HEK293 (cell line): Measurements from ENCODE around the gene DIRAS1.

Experiments used
- CTCF ChIA-PET: fragments of 350-600 bp; formaldehyde crosslinking; extraction: SDS; loops from one replicate; lab custom pipeline; 2021; ENCODE audit warnings: antibody characterized with exemption; lab: Yijun Ruan, JAX
- POLR2A ChIA-PET: fragments of 300-600 bp; formaldehyde crosslinking; extraction: SDS; loops from one replicate; lab custom pipeline; 2020; ENCODE audit warnings: antibody characterized with exemption, inconsistent platforms; lab: Yijun Ruan, JAX
- H3K27ac ChIP-seq: fragments of 200-500 bp; sonication (Bioruptor generic); 2 replicates; pipeline ENCODE4 v1.5.1; 2014; ENCODE audit warnings: low read depth, low read length, control low read depth, inconsistent platforms; ENCODE audit errors: extremely low read depth
- H3K36me3 ChIP-seq, 2 experiments: fragments of 200-500 bp in 1 of 2; sonication (Bioruptor generic) in 1 of 2; 1 replicate in 1 of 2; 2 replicates in 1 of 2; pipeline ENCODE4 v1.5.1; 2014 to 2017; ENCODE audit warnings: inconsistent platforms in 2 of 2, low read length in 2 of 2; ENCODE audit not compliant: control insufficient read depth in 2 of 2, insufficient read depth in 1 of 2
- H3K4me1 ChIP-seq: fragments of 200-500 bp; sonication (Bioruptor generic); 2 replicates; pipeline ENCODE4 v1.5.1; 2014; ENCODE audit warnings: mild to moderate bottlenecking, low read length, inconsistent platforms; ENCODE audit not compliant: control insufficient read depth, insufficient read depth
- H3K4me3 ChIP-seq: 2 replicates; pipeline ENCODE4 v1.5.1; 2011; ENCODE audit warnings: low read depth, mild to moderate bottlenecking, control low read depth, low read length, moderate library complexity
- H3K9me3 ChIP-seq: fragments of 200-500 bp; sonication (Bioruptor generic); 2 replicates; pipeline ENCODE4 v1.5.1; 2014; ENCODE audit warnings: low read depth, low read length, inconsistent platforms; ENCODE audit not compliant: control insufficient read depth, insufficient read depth
- HIC1 ChIP-seq: fragments of 450-650 bp; formaldehyde crosslinking; IDR thresholded peaks from 2 replicates; pipeline ENCODE4 v1.5.1; 2016; ENCODE audit warnings: missing biosample characterization, missing genetic modification characterization
- MYNN ChIP-seq: fragments of 450-650 bp; formaldehyde crosslinking; IDR thresholded peaks from 2 replicates; pipeline ENCODE4 v1.5.1; 2016; ENCODE audit warnings: missing biosample characterization, missing genetic modification characterization, borderline replicate concordance
- PATZ1 ChIP-seq: fragments of 450-650 bp; formaldehyde crosslinking; IDR thresholded peaks from 2 replicates; pipeline ENCODE4 v1.5.1; 2016; ENCODE audit warnings: missing biosample characterization, missing genetic modification characterization
- ZEB2 ChIP-seq: fragments of 450-650 bp; formaldehyde crosslinking; IDR thresholded peaks from 2 replicates; pipeline ENCODE4 v1.5.1; 2016; ENCODE audit warnings: missing biosample characterization, missing genetic modification characterization
- ZFP37 ChIP-seq: fragments of 450-650 bp; formaldehyde crosslinking; IDR thresholded peaks from 2 replicates; pipeline ENCODE4 v1.5.1; 2016; ENCODE audit warnings: missing biosample characterization, missing genetic modification characterization
- ZFP69B ChIP-seq: fragments of 450-650 bp; formaldehyde crosslinking; IDR thresholded peaks from 2 replicates; pipeline ENCODE4 v1.5.1; 2016; ENCODE audit warnings: missing biosample characterization, missing genetic modification characterization
- ZNF121 ChIP-seq: fragments of 450-650 bp; formaldehyde crosslinking; IDR thresholded peaks from 2 replicates; pipeline ENCODE4 v1.5.1; 2016; ENCODE audit warnings: missing biosample characterization, missing genetic modification characterization
- ZNF169 ChIP-seq: fragments of 450-650 bp; formaldehyde crosslinking; IDR thresholded peaks from 2 replicates; pipeline ENCODE4 v1.5.1; 2016; ENCODE audit warnings: missing biosample characterization, missing genetic modification characterization
- ZNF19 ChIP-seq: fragments of 450-650 bp; formaldehyde crosslinking; IDR thresholded peaks from 2 replicates; pipeline ENCODE4; 2016; ENCODE audit warnings: missing biosample characterization, missing genetic modification characterization, low read depth
- ZNF2 ChIP-seq: fragments of 450-650 bp; formaldehyde crosslinking; IDR thresholded peaks from 2 replicates; pipeline ENCODE4 v1.5.1; 2016; ENCODE audit warnings: missing biosample characterization, missing genetic modification characterization
- ZNF37A ChIP-seq: fragments of 450-650 bp; IDR thresholded peaks from 2 replicates; pipeline ENCODE4 v1.5.1; 2018; ENCODE audit warnings: missing biosample characterization, missing genetic modification characterization
- ZNF513 ChIP-seq: fragments of 450-650 bp; IDR thresholded peaks from 2 replicates; pipeline ENCODE4 v1.5.1; 2018; ENCODE audit warnings: missing biosample characterization, missing genetic modification characterization
- ZNF677 ChIP-seq: fragments of 450-650 bp; IDR thresholded peaks from 2 replicates; pipeline ENCODE4 v1.5.0; 2018; ENCODE audit warnings: missing biosample characterization, mild to moderate bottlenecking, missing genetic modification characterization, moderate library complexity
- ZNF707 ChIP-seq: fragments of 450-650 bp; formaldehyde crosslinking; IDR thresholded peaks from 2 replicates; pipeline ENCODE4 v1.5.1; 2016; ENCODE audit warnings: missing biosample characterization, missing genetic modification characterization
- ZNF777 ChIP-seq: fragments of 450-650 bp; formaldehyde crosslinking; IDR thresholded peaks from 2 replicates; pipeline ENCODE4 v1.5.1; 2017; ENCODE audit warnings: missing biosample characterization, missing genetic modification characterization, borderline replicate concordance
- ZNF791 ChIP-seq: fragments of 450-650 bp; formaldehyde crosslinking; IDR thresholded peaks from 2 replicates; pipeline ENCODE4 v1.5.1; 2016; ENCODE audit warnings: missing biosample characterization, missing genetic modification characterization
- ZNF843 ChIP-seq: fragments of 450-650 bp; formaldehyde crosslinking; IDR thresholded peaks from 2 replicates; pipeline ENCODE4 v1.5.1; 2016; ENCODE audit warnings: missing biosample characterization, missing genetic modification characterization

Gene DIRAS1

GRCh38 chr19:2711172-2711874 is 9.8 kb downstream of the DIRAS1 start:
- ChIA-PET POLR2A (interaction anchor here (0.5 kb wide), 1 partner anchor 1531 kb away, joined by 7 read pairs; no protein-coding TSS in a partner anchor), CTCF (interaction anchor here (0.7 kb wide), 1 partner anchor 94 kb away, joined by 3 read pairs; no protein-coding TSS in a partner anchor)
- TF ChIP-seq ZNF37A (tag by site-specific recombination) (no peak), ZNF677 (tag by site-specific recombination) (no peak), ZNF513 (no peak), ZNF2 (no peak), ZFP69B (tag by site-specific recombination) (no peak), ZNF777 (tag by site-specific recombination) (no peak), ZNF169 (tag by site-specific recombination) (no peak), ZFP37 (tag by site-specific recombination) (no peak), HIC1 (tag by site-specific recombination) (no peak), ZNF843 (tag by site-specific recombination) (no peak), MYNN (no peak), ZNF707 (tag by site-specific recombination) (no peak), PATZ1 (tag by site-specific recombination) (no peak), ZNF19 (tag by site-specific recombination) (no peak), ZNF791 (tag by site-specific recombination) (no peak)
- Histone ChIP-seq H3K27ac (no peak overlapping the region), H3K9me3 (no peaks in the 10 kb centered on the region), H3K4me1 (no peaks in the 10 kb centered on the region), H3K4me3 (no peak overlapping the region), H3K36me3 (peaks cover 0 to 12% of the 10 kb centered on the region in 2 experiments; a peak in 1 of 3 replicates)

GRCh38 chr19:2706251-2706650 is 14.9 kb downstream of the DIRAS1 start:
- CTCF ChIA-PET, result no interaction called here
- POLR2A ChIA-PET, result no interaction called here

More at GRCh38 chr19:2706251-2706650, 14.9 kb downstream of the DIRAS1 start:
- Histone ChIP-seq H3K4me1 (no peaks in the 10 kb centered on the region), H3K27ac (no peak overlapping the region), H3K4me3 (no peak overlapping the region), H3K36me3 (no peaks in the 10 kb centered on the region), H3K9me3 (no peaks in the 10 kb centered on the region)
- TF ChIP-seq ZNF121 (peak; percentile 83; the same call in 1 of the 2 replicates), ZEB2 (tag by site-specific recombination) (no peak)
